HCEC 1CT (cell line): Measurements from ENCODE around the gene FGF14.
"Not testable (repeated sequence)": the region's sequence is repeated elsewhere in the genome, so short reads cannot be mapped to it uniquely, and the experiment has no call there.

ENCODE experiments used
- DNase-seq: peaks from one replicate; pipeline ENCODE4 v3.0.0-alpha.2; 2017

The FGF14 gene

GRCh38 chr13:102117175-102117831 is 284.5 kb downstream of the FGF14 start:
- DNase-seq, result no peak

- DNase-seq, result no peak
These were observed 298.4 kb downstream of the FGF14 start for GRCh38 chr13:102103469-102103868.

- DNase-seq, result no peak
These were observed 301.6 kb downstream of the FGF14 start for GRCh38 chr13:102100234-102100633.

GRCh38 chr13:102097708-102098107 is 304.1 kb downstream of the FGF14 start:
- no peak for DNase-seq

- DNase-seq, result not testable (repeated sequence)
These were observed 308.6 kb downstream of the FGF14 start for GRCh38 chr13:102093288-102093687.

GRCh38 chr13:102091231-102091630 is 310.6 kb downstream of the FGF14 start:
- peak; percentile 38 for DNase-seq

- no peak for DNase-seq
These were observed 311.3 kb downstream of the FGF14 start for GRCh38 chr13:102090532-102090931.

GRCh38 chr13:102089722-102090121 is 312.1 kb downstream of the FGF14 start:
- no peak for DNase-seq

GRCh38 chr13:102089177-102089576 is 312.7 kb downstream of the FGF14 start:
- DNase-seq, result no peak

- no peak for DNase-seq
These were observed 328.6 kb downstream of the FGF14 start for GRCh38 chr13:102073251-102073650.

GRCh38 chr13:102071711-102072110 is 330.1 kb downstream of the FGF14 start:
- no peak for DNase-seq

- DNase-seq, result not testable (repeated sequence)
These were observed 333.5 kb downstream of the FGF14 start for GRCh38 chr13:102068323-102068722.

- no peak for DNase-seq
These were observed 346.6 kb downstream of the FGF14 start for GRCh38 chr13:102055090-102055779.

GRCh38 chr13:102049853-102050252 is 352.0 kb downstream of the FGF14 start:
- no peak for DNase-seq

- no peak for DNase-seq
These were observed 356.1 kb downstream of the FGF14 start for GRCh38 chr13:102045731-102046130.

- DNase-seq, result no peak
These were observed 359.1 kb downstream of the FGF14 start for GRCh38 chr13:102042746-102043145.

- no peak for DNase-seq
These were observed 360.3 kb downstream of the FGF14 start for GRCh38 chr13:102041544-102041943.

- DNase-seq, result no peak
These were observed 361.0 kb downstream of the FGF14 start for GRCh38 chr13:102040812-102041211.

- no peak for DNase-seq
These were observed 362.6 kb downstream of the FGF14 start for GRCh38 chr13:102039264-102039663.

- no peak for DNase-seq
These were observed 363.1 kb downstream of the FGF14 start for GRCh38 chr13:102038787-102039186.

GRCh38 chr13:102035969-102036368 is 365.9 kb downstream of the FGF14 start:
- DNase-seq, result no peak

- DNase-seq, result no peak
These were observed 368.0 kb downstream of the FGF14 start for GRCh38 chr13:102033857-102034331.

GRCh38 chr13:102033386-102033785 is 368.5 kb downstream of the FGF14 start:
- DNase-seq, result no peak

- no peak for DNase-seq
These were observed 373.0 kb downstream of the FGF14 start for GRCh38 chr13:102028868-102029267.

GRCh38 chr13:102028206-102028605 is 373.6 kb downstream of the FGF14 start:
- no peak for DNase-seq
